Stimulated activated CD8-positive, alpha-beta memory T cell treated with anti-CD3 and anti-CD28 coated beads, Interleukin-7, amount 100 ng/mL, for 48 hours (primary cell): Measurements from ENCODE around the gene MUCL1.

Experiments
- DNase-seq, 2 donors: peaks; one replicate each; pipeline ENCODE4 v3.0.0-alpha.2; 2020; ENCODE audit warnings: low read depth in 1 of 2; ENCODE audit errors: extremely low read depth in 1 of 2

The MUCL1 gene

GRCh38 chr12:54891717-54892478 lies 37.6 kb downstream of the MUCL1 start:
- no peak for DNase-seq
